Nephron progenitor cell (in vitro differentiated cells): Measurements from ENCODE around the gene PDK2.

Experiments used
- DNase-seq: peaks from one replicate; pipeline ENCODE4 v3.0.0; 2021
- H3K27ac Mint-ChIP-seq: 2 replicates; pipeline ENCODE4 v1.8.0; 2021; ENCODE audit warnings: mild to moderate bottlenecking, moderate library complexity, mixed read lengths
- H3K27me3 Mint-ChIP-seq: 2 replicates; pipeline ENCODE4 v1.8.0; 2021; ENCODE audit warnings: mild to moderate bottlenecking, low read depth, mixed read lengths; ENCODE audit not compliant: poor library complexity
- H3K36me3 Mint-ChIP-seq: 2 replicates; pipeline ENCODE4 v1.8.0; 2021; ENCODE audit warnings: low read depth, mixed read lengths
- H3K4me1 Mint-ChIP-seq: 2 replicates; pipeline ENCODE4 v1.8.0; 2021; ENCODE audit warnings: mixed read lengths
- H3K4me3 Mint-ChIP-seq: 2 replicates; pipeline ENCODE4 v1.8.0; 2021; ENCODE audit warnings: mild to moderate bottlenecking, moderate library complexity, mixed read lengths
- H3K9me3 Mint-ChIP-seq: 2 replicates; pipeline ENCODE4 v1.8.0; 2021; ENCODE audit warnings: mild to moderate bottlenecking, moderate library complexity, mixed read lengths
- CTCF ChIP-seq: fragments of 200-600 bp; sonication (generic); IDR thresholded peaks from 2 replicates; pipeline ENCODE4 v1.5.0; 2021; ENCODE audit warnings: antibody characterized with exemption

PDK2 gene

GRCh38 chr17:50071692-50072091 lies 23.5 kb upstream of the PDK2 start:
- peaks cover 8% of the 10 kb centered on the region for H3K4me1 Mint-ChIP-seq
- H3K9me3 Mint-ChIP-seq = peaks cover 4% of the 10 kb centered on the region
- peaks cover 35% of the 10 kb centered on the region for H3K27me3 Mint-ChIP-seq
- H3K4me3 Mint-ChIP-seq = no peak overlapping the region
- H3K36me3 Mint-ChIP-seq = peaks cover 12% of the 10 kb centered on the region
- TF ChIP-seq CTCF = no peak
- H3K27ac Mint-ChIP-seq = no peak overlapping the region
- DNase-seq = no peak

GRCh38 chr17:50072130-50072529 lies 23.0 kb upstream of the PDK2 start:
- DNase-seq = no peak
- Mint-ChIP-seq H3K36me3 (peaks cover 12% of the 10 kb centered on the region), H3K27ac (no peak overlapping the region), H3K27me3 (peaks cover 36% of the 10 kb centered on the region), H3K9me3 (peaks cover 4% of the 10 kb centered on the region), H3K4me1 (peaks cover 10% of the 10 kb centered on the region), H3K4me3 (no peak overlapping the region)
- TF ChIP-seq CTCF = no peak

GRCh38 chr17:50072925-50073324 lies 22.2 kb upstream of the PDK2 start:
- no peak overlapping the region for H3K27ac Mint-ChIP-seq
- peaks cover 12% of the 10 kb centered on the region for H3K36me3 Mint-ChIP-seq
- H3K4me3 Mint-ChIP-seq = no peak overlapping the region
- H3K9me3 Mint-ChIP-seq = peaks cover 4% of the 10 kb centered on the region
- peaks cover 40% of the 10 kb centered on the region for H3K27me3 Mint-ChIP-seq
- no peak for TF ChIP-seq CTCF
- DNase-seq = no peak
- H3K4me1 Mint-ChIP-seq = peaks cover 13% of the 10 kb centered on the region

- peaks cover 18% of the 10 kb centered on the region for H3K4me1 Mint-ChIP-seq
- H3K27me3 Mint-ChIP-seq = peaks cover 38% of the 10 kb centered on the region
- peaks cover 12% of the 10 kb centered on the region for H3K36me3 Mint-ChIP-seq
- no peak overlapping the region for H3K4me3 Mint-ChIP-seq
- H3K9me3 Mint-ChIP-seq = peaks cover 4% of the 10 kb centered on the region
- DNase-seq = no peak
- no peak for TF ChIP-seq CTCF
- H3K27ac Mint-ChIP-seq = no peak overlapping the region
These were observed 20.9 kb upstream of the PDK2 start for GRCh38 chr17:50074227-50074626.

GRCh38 chr17:50075446-50076032 lies 19.6 kb upstream of the PDK2 start:
- Mint-ChIP-seq H3K27ac (no peak overlapping the region), H3K27me3 (peaks cover 38% of the 10 kb centered on the region)

More at GRCh38 chr17:50075446-50076032, 19.6 kb upstream of the PDK2 start:
- H3K36me3 Mint-ChIP-seq = peaks cover 9% of the 10 kb centered on the region
- no peak overlapping the region for H3K4me3 Mint-ChIP-seq
- no peak for DNase-seq
- peaks cover 4% of the 10 kb centered on the region for H3K9me3 Mint-ChIP-seq
- H3K4me1 Mint-ChIP-seq = peaks cover 18% of the 10 kb centered on the region
- no peak for TF ChIP-seq CTCF
